Amniotic epithelial cell (primary cell): ENCODE measurements around the gene LZTFL1.

ENCODE experiments used
- DNase-seq: peaks from one replicate; pipeline ENCODE4 v3.0.0-alpha.2; 2010; ENCODE audit warnings: low read depth

Gene LZTFL1

DNA sequence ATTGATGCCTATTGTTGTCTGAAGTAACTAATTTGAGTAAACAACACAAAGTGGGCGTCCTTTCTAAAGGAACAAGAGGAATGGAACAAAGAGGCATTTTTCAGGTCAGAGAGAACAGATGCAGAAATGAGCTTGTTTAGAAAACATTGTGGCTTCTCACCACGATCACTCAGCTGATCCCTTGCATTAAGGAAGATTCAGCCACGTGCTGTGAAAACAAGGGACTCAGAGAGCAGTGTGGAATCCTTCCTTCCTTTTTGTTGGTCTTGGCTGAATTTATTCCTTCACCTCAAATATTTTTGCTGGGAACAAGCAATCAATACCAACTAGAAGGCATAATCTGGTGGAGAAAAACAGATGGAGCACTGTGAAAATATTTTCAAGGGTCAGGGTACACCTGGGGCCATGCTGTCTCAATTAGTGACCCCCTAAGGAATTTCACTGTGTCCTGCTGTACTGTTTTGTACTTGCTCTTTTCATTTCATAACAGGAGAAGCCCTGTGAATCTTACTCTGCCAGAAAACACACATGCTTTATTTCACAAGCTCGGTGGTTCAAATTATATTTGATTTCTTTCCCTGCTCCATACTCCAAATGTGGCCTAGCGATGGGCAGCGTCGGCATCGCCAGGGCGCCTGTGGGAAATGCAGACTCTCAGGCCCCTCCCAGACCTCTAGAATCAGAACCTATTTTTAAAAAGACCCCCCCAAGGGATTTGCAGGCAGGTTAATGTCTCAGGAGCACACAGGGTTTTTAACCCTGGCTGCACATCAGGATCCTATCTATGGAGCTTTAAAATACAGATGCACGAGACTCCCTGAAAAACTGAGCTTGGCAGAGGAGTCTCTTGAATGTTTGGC lies 34.0 kb downstream of the LZTFL1 start:
- DNase-seq, result no peak

DNA sequence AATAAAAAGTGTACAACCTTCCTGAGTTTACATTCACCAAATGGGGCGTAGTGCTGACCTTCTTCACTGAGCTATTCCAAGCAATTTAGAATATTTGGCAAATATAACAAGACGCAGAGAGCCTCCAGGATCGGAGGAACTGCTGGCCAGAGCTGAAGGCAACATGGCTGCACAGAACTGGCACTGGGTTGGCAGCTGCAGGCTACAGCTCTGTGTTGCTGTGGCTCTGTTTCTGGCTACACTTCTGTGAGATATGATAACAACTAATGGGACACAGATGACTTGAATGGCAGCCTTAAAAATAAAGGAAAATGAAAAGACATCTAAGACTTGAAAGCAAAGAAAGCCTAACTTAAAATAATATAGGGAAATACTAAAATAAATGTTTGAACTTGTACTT lies 34.8 kb downstream of the LZTFL1 start:
- no peak for DNase-seq

DNA sequence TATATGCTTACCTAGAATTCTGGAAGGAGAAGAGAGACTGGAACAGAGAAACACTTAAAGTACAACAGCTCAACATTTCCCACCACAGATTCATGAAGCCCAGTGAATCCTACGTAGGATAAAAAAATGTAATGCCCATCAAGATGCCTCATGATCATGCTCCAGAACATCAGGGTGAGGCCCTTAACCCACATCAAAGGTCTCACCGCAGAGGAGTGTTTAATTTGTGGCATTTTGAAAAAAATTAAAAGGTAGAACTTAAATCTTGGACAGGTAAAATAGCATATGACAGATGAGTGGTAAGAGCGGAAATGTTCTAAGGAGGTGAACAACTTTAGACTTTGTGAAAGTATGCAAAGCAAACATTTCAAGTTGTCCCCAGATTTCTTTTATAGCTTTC lies 35.8 kb downstream of the LZTFL1 start:
- no peak for DNase-seq

DNA sequence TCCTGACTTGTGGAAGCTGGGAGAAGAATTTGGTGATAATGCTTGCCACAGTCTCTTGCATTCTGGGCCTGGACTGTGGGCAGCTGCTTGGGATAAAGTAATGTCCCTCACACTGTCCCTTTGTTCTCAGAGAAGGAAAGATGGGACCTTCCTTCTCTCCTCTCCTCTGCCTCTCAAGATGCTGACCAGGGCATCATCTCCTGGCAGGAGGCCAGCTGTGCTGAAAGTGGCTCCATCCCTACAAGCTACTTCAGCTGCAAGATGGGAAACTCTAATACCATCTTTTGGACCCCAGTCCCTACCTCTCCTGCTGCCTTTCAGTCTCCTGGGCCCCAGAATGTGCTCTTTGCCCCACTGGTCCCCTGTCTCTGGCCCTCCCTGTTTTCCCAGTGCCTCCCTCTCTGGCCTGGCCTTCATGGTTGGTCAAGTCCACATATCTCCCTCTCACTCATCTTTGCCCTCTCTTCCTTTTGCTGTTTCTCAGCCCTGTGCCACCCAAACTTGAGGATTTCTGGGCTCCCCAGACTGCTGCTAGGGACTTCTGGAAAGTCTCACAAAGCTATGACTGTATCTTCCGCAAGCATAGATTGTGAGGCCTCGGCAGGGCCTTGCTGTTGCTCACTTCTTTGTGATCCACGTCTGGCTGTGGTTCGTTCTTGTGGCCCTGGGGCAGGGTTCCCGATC lies 38.5 kb downstream of the LZTFL1 start:
- DNase-seq, result no peak

DNA sequence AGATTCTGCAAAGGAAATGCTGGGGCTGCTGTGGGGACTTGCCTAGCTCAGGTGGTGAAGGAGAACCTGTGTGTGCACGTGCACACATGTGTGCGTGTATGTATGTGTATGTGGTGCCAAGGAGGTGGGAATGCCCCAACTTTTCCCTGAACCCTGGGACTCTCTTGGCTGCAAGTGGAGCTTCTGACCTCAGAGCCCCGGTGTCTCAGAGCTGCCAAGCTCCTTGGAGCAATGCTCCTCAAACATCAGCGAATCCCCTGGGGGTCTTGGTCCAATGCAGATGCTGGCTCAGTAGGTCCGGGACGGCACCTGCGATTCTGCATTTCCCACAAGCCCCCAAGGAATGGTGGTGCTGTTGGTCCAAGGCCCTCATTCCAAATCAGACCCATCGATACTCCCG lies 39.8 kb downstream of the LZTFL1 start:
- DNase-seq, result no peak

DNA sequence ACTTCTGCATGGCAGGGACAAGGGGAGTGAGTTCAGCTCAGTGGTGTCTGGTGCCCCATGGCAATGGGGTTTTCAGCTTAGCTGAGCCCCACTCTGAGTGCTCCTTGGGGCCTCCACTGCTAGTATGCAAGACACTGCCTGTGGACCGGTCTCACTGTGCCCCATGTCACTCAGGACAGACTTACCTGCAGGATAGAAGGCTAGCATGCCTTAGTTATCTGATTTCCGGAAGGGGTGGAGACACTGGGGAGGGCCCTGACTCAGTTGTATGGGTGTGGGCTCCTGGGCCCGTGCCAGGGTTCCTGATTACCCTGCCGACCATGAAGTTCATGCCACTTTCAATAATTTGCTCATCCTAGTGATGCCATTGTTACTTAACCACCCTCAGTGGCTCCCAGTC lies 41.3 kb downstream of the LZTFL1 start:
- no peak for DNase-seq

DNA sequence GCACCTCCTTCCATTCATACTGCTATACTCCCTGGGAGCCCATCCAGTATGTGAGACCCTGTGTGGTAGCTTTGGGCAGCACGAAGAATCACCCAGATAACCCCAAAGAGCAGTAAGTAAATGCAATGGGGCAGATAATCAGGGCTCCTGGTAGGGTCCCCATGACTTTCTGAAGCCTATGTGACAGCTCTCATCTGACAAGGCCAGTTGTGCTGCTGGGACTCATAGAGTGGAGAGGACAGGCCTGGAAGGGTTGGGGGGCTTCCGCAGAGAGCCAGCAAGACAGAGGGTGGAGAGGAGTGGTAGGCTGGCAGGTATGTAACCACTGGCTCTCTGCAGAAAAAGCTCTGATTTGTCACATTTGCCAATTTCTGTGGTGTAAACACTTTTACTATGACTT lies 42.3 kb downstream of the LZTFL1 start:
- no peak for DNase-seq

DNA sequence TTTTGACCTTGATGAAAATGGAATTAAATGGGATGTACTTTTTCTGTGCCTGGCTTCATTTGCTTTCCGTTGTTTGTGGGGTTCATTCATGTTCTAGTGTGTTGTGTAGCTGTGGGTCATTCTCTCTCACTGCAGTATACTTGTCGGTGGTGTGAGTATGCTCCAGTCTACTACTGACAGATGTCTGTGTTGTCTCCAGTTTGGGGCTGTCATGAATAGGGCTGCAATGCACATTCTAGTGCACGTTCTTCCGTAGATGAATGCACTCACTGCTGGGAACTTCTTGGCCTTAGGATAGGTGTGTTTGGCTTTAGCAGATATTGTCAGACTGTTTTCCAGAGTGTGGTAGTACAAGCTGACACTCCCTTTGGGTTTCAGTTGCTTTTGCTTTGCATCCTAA lies 43.9 kb downstream of the LZTFL1 start:
- no peak for DNase-seq

DNA sequence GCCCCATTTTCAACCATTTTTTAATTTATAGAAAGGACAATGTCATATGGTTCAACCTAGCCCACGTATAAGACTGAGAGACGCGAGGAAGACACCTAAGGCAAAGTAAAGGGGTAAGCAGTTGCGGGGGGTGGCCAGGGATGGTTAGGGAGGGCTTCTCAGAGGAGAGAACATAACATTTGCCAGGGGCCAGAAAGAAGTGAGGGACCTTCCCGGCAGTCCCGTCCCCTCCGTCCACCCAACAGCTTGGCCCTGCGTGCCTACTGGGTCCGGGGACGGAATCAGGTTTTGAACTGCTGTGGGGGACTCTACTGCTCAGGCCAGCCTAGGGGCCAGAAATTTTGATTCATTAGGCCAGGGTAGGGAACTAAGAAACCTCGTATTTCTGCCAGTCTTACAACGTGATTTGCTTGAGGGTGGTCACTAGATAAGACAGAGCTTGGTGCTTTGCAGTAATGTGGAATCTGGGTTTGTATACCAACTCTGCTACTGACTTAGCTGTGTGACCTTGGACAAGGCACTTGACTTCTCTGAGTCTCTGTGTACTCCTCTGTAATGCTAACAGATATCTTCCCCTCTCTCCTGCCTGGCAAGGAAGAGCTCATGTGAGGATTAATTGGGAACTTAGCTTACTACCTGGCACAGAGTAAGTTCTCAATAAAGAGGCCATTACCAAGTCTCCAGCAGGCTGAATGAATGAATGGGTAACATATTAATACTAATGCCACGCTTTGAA lies 44.8 kb downstream of the LZTFL1 start:
- no peak for DNase-seq

DNA sequence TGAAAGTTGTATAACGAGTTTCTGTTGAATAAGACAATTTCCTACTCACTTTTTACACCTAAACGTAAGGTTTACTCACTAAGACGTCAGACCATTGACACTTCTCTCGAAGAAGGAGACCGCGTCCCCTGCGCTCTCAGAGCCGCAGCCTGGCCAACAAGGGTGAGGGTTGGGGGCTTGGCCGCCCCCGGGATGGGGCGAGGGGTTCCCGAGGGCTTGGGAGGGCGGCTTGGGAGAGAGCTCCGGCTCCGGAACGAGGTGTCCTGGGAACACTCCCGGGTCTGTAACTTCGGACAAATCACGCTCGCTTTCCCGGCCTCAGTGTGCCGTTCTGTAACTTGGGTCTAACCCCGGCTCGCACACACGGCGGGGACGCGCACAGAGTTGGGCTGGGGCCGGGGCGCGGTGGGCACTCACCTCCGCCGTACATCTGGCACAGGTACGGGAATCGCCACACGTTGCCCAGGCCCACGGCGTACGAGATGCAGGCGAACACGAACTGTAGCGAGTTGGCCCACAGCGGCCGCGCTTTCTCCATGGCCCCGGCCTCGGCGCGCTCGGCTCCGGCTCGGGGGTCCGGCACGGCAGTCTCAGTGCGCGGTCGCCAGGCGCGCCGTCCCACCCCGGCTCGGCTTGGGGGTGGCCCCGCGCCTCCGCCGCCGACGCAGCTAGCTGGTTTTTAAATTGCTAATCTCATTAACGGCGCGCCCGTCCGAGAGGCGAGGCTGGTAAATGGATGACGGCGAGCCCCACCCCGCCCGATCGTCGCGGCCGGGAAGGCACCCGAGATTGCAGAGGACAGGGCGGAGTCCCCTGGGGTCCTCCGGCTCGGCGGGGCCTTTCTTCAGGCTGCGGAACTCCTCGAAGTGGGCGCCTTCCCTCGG lies 45.8 kb downstream of the LZTFL1 start, which contains the start of gene SLC6A20:
Gene SLC6A20, minus strand, starts transcription at position 655 of the 884 bp plus-strand sequence. Its CDS starts 117 bp downstream, at position 538.
- no peak for DNase-seq

DNA sequence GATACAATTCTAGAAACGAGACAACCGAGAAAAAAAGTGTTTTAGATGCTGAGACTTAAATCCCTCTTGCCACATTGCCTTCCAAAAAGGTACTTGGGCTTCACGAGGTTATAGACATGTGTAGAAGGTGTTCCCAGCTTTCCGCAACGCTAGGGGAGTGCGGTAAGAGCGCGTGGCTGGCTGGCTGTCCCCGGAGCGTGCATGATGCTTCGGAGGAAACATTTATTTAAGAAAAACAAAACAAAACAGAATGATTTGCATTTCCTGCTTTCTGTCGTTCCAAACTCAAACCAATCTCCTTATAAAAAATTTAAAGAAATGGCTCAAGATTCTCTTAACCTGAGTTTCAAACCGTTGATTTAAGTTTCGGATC lies 46.4 kb downstream of the LZTFL1 start:
- DNase-seq, result no peak

DNA sequence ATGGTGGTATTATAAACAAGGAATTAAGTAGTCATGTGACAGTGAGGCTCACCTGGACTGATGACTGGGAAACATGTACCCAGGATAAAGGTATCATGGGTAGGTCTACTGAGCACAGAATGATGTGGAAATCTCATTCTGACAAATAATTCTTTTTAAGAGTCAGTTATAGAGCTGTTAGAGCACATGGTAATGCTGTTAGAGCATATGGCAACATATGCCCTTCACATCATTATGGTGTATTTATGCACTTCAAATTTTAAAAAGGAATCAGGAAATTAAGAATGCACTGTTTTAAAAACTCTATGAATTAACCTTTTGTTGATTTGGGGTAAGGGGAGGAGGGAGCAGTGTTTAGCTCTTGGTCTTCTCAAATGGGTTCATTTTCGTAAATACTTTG lies 47.3 kb downstream of the LZTFL1 start:
- no peak for DNase-seq

DNA sequence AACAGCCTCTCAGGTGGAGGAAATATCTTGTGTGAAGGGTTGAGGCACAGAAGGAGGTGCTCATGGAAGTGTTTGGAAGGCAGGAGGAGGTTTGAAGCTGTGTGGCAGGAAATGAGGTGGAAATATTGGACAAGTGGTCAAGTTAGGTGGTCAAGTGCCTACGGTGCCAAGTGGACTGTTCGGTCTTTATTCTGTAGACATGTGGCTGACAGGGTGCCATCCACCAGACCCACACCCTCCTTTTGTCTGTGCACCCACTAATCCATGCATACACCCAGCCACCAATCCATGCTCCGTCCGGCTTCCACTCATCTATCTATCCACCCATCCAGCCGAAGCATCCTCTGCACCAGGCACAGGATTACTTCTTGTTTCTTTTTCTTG lies 47.8 kb downstream of the LZTFL1 start:
- no peak for DNase-seq

DNA sequence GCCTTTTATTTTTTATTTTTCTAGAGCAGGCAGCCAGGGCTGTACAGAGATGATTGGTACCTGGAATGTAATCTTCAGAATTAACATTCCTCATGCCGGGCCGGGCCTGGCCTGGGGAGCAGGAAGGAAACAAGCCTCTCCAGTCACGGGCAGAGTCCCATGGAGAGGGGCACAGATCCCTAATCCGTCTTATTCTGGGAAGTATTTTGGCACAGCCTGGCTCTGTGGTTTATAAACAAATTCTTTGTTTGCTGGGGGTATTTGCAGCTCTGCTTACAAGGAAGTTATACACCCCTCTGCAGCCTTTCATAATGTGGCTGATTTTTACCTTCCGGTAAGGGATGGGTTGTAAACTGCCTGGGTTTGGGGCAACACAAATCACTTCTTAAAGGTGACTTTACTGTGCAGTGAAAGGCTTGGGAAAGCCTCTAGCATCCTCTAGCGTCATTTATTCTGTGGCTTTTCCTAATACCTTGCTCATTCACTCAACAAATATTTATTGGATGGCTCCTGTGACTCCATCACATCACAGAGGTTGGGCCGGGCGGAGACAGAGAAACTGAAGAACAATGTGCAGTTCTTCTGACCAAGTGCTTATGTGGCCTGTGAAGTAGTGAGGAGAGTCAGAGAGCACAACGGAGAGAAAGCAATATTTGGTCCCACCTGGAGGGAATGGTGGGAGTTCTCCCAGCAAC lies 48.3 kb downstream of the LZTFL1 start:
- no peak for DNase-seq

DNA sequence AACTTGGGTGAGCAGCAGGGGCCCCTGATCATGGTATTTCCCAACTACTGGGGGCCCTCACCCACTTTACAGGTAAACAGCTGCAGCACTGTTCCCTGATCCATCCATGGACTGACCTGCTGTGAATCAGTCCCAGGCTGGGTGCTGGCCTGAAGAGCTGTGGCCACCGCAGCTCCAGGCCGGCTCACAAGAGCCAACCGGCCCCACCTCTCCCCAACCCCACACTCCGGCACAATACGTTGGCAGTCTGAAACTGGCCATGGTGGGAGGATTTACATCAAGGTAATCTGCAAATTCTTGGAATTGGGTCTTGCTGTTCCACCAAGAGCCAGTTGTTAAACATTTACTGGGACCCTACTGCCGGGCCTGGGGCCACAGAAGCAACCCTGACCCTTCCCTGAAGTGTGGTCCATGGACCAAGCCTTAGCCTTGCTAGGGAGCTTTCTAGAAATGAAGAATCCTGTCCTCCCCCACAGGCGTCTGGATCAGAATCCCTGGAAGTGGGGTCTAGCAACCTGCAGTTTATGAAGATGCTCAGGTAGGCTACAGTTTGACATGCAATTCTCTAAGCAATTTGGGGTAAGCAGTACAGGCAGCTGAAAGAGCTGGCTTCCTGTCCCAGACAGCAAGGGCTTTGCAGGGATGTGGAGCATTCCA lies 49.3 kb downstream of the LZTFL1 start:
- DNase-seq, result no peak

DNA sequence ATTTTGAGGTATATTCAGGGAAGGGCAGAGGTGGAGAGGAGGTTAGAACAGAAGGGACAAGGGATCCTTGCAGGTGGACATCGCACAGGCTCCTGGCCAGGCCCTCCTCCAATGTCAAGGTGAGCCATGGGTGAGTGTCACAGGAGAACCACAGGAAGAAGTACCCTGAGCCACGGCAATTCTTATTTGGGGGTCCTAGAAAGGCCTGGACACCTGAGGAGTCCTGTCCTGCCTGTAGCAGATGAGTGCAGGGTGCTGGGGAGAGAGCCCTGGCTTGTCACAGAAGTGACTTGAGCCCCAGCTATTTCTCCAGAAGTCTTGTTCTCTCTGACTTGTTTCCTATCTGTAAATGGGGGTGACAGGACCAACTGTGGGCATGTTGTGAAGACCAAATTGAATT lies 49.9 kb downstream of the LZTFL1 start:
- no peak for DNase-seq

DNA sequence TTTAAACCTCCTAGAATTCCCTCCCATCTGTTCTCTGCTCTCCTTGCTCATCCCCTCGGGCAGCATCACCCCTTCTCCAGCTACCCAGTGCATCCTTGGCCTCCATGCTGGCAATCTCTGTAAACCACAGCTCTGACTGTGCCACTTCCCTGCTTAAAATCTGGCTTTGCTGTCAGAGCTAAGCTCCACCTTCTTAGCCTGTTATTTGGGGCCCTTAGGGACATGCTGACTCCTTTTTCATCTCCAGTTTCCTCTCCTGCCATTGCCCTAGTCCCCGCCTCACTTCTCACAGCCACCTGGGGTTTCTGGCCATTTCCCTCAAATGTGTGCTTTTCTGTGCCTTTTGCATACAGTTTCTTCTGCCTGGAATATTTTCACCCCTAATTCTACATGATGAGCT lies 51.3 kb downstream of the LZTFL1 start:
- no peak for DNase-seq

DNA sequence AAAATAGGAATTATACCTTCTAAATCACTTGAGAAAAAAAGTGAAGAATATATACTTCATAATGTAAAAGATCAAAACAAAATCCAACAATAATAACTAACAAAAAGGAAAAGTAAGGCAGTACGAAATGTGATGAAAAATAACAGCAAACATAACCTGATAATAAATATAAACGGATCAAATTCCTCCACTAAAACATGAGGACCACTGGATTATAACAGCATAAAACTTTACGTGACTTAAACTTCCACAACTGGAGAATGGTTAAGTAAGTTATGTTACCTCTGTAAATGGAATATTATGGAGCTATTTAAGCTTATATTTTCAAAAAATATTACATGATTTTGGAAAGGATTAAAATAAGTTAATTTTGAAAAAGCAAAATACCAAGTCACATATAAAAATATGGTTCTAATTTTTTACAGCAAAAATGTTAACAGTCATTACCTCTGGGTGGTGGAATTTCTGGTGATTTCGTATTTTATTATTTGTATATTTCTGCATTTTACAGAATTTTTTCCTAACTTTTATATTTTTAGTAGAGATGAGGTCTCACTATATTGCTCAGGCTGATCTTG lies 52.6 kb downstream of the LZTFL1 start:
- no peak for DNase-seq

DNA sequence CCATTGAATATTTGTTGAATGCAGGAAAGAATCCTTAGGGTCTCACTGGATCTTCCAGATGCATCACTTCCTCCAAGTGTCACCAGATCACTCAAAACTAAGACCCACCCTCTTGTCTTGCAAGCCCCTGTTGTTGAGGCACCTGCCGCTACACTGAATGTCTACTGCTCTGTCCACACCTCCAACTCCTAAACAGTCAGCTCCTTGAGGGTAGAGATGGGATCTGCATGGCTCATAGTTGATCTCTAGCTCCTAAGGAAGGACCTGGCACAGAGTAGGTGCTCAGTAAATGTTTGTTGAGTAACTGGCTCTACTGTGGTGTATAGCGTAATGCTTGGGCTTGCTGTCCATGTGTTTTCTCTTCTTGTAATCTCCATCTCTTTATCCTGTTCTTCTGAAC lies 54.4 kb downstream of the LZTFL1 start:
- no peak for DNase-seq

DNA sequence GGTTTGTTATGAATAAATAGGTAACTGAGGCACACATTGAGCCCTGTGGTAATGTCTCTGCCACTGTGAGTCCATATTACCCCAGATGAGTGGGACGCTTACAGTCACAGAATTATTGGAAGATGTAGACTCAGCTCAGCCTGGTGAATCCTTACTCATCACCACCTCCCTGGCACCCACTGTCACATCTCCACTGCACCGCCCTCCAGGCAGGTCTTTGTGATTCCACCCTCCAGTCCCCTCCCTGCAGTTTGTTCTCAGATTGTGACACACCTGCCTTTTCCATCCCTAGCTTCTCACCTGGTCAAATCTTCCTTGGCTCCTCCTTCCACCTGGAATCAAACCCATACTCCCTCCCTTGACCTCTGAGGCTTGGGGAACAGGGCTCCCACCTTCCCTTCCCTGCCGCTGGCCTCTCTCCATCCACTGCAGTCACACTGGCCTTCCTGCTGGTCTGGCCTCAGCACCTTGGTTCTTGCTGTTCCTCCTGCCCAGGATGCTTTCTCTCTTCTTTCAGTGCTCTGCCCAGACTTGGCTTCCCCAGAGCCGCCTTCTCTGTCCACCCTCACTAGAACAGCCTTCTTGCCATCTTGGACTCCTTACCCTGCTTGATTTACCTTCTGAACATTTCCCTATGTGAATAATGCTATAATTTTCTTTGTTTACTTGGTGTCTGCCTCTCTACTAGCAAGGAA lies 55.0 kb downstream of the LZTFL1 start:
- DNase-seq, result no peak
